ENCODE data around the gene ARPP19. TPM values are rescaled to one million over a fixed set of nuclear protein-coding genes. Genes with fewer than 3 reads are reported as not detected.

The ARPP19 gene
- total and polyA plus RNA-seq, 10 of the 15 experiments (the other 5 are each of a cell fraction or from before 2014, with no cell fraction given), result 77.2 to 167 (median 121) TPM

GRCh38 chr15:52575072-52575471 is 6.2 kb upstream of the ARPP19 start:
- SMC1A ChIA-PET (ENCODE audit: uncharacterized antibody, unreplicated experiment), result no interaction called here
- H3K36me3 ChIP-seq (ENCODE audit: control insufficient read depth in 2 of 2, insufficient read depth in 2 of 2, low read length in 1 of 2), result no peaks in the 10 kb centered on the region
- H3K9ac ChIP-seq (ENCODE audit: control insufficient read depth, insufficient read depth, low read length), result no peak overlapping the region
- no peak overlapping the region for H3K4me3 ChIP-seq
- in situ Hi-C loops (cut with MboI) (no loop called here), intact Hi-C loops (cut with micrococcal nuclease; ENCODE audit: unreplicated experiment) (no loop called here)
- TF ChIP-seq RAD51 (IDR thresholded peaks at IDR 0.05), result no peak
- TF ChIP-seq NR2C2 (IDR thresholded peaks at IDR 0.05; ENCODE audit: borderline replicate concordance, control insufficient read depth, insufficient read length, low read depth), result no peak
- TF ChIP-seq CHD1 (IDR thresholded peaks at IDR 0.05; ENCODE audit: low read depth, low read length), result no peak
- TF ChIP-seq, protein P1, sequence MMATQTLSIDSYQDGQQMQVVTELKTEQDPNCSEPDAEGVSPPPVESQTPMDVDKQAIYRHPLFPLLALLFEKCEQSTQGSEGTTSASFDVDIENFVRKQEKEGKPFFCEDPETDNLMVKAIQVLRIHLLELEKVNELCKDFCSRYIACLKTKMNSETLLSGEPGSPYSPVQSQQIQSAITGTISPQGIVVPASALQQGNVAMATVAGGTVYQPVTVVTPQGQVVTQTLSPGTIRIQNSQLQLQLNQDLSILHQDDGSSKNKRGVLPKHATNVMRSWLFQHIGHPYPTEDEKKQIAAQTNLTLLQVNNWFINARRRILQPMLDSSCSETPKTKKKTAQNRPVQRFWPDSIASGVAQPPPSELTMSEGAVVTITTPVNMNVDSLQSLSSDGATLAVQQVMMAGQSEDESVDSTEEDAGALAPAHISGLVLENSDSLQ (IDR thresholded peaks at IDR 0.05), result no peak
- TF ChIP-seq, protein P2, sequence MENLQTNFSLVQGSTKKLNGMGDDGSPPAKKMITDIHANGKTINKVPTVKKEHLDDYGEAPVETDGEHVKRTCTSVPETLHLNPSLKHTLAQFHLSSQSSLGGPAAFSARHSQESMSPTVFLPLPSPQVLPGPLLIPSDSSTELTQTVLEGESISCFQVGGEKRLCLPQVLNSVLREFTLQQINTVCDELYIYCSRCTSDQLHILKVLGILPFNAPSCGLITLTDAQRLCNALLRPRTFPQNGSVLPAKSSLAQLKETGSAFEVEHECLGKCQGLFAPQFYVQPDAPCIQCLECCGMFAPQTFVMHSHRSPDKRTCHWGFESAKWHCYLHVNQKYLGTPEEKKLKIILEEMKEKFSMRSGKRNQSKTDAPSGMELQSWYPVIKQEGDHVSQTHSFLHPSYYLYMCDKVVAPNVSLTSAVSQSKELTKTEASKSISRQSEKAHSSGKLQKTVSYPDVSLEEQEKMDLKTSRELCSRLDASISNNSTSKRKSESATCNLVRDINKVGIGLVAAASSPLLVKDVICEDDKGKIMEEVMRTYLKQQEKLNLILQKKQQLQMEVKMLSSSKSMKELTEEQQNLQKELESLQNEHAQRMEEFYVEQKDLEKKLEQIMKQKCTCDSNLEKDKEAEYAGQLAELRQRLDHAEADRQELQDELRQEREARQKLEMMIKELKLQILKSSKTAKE (IDR thresholded peaks at IDR 0.05; ENCODE audit: low read depth, poor library complexity, severe bottlenecking), result no peak
- TF ChIP-seq JUND (IDR thresholded peaks at IDR 0.05; ENCODE audit: low read depth, low read length), result no peak
- no peak for TF ChIP-seq BCL3 (IDR thresholded peaks at IDR 0.05; ENCODE audit: borderline replicate concordance, insufficient read depth, low read depth, low read length, poor library complexity, severe bottlenecking)
- TF ChIP-seq RB1 (IDR thresholded peaks at IDR 0.05; ENCODE audit: borderline replicate concordance), result no peak
- TF ChIP-seq NRF1 (conservative IDR thresholded peaks at IDR 0.05; ENCODE audit: low read depth, low read length), result no peak
- no peak for TF ChIP-seq ESRRA (IDR thresholded peaks at IDR 0.05; ENCODE audit: low read length)
- TF ChIP-seq ATF7 (IDR thresholded peaks at IDR 0.05; ENCODE audit: low read depth), result no peak
- TF ChIP-seq SPI1 (IDR thresholded peaks at IDR 0.05; ENCODE audit: borderline replicate concordance, insufficient read depth, low read depth, low read length), result no peak
- TF ChIP-seq PAX8 (IDR thresholded peaks at IDR 0.05), result no peak
- no peak for TF ChIP-seq CBFB (IDR thresholded peaks at IDR 0.05; ENCODE audit: low read depth)
- no peak for TF ChIP-seq SMAD1 (IDR thresholded peaks at IDR 0.05; ENCODE audit: low read depth, partially characterized antibody)
- no peak for TF ChIP-seq IRF4 (IDR thresholded peaks at IDR 0.05; ENCODE audit: low read depth, low read length)
- no peak for TF ChIP-seq FOS (IDR thresholded peaks at IDR 0.05; ENCODE audit: borderline replicate concordance, extremely low read depth, insufficient read length)
- TF ChIP-seq IRF3 (IDR thresholded peaks at IDR 0.05), result no peak
- no peak overlapping the region for H3K4me2 ChIP-seq (ENCODE audit: control insufficient read depth, insufficient read depth)
- FAIRE-seq, result no peak
- H4K20me1 ChIP-seq (ENCODE audit: control insufficient read depth, insufficient read depth), result no peaks in the 10 kb centered on the region
- WGBS (ENCODE audit: insufficient coverage, insufficient replicate concordance, low lambda C conversion rate, missing lambda C conversion rate), result 100% methylated on average over 2 of the region's 2 CpGs
- no peaks in the 10 kb centered on the region for H3K27me3 ChIP-seq (replicated peaks in 1 of 2; ENCODE audit: control insufficient read depth in 2 of 2, insufficient read depth in 2 of 2, low read length in 1 of 2)
- H2AFZ ChIP-seq (ENCODE audit: control insufficient read depth, low read depth, low read length), result no peak overlapping the region
- no peak for ATAC-seq
- H3K27ac ChIP-seq (ENCODE audit: control insufficient read depth, insufficient read depth), result no peak overlapping the region
- BruUV-seq (replicated peaks), result no TSS peak
- RAD21 ChIA-PET (ENCODE audit: unreplicated experiment), result interaction anchor here (1.0 kb wide), 1 partner anchor 44 kb away, joined by 3 read pairs; no protein-coding TSS in a partner anchor
- H3K4me1 ChIP-seq (ENCODE audit: control insufficient read depth, insufficient read depth, low read length), result no peaks in the 10 kb centered on the region
- H3K9me3 ChIP-seq (replicated peaks; ENCODE audit: control insufficient read depth, insufficient read depth, low read length), result no peaks in the 10 kb centered on the region
- POLR2A ChIA-PET, result interaction anchor here (0.6 to 1.0 kb wide), 3 partner anchors 15 to 183 kb away, joined by 3 to 6 read pairs (median 5); no protein-coding TSS in a partner anchor
- no peaks in the 10 kb centered on the region for H3K79me2 ChIP-seq (ENCODE audit: control insufficient read depth, insufficient read depth, low read length)
- CTCF ChIA-PET, result no interaction called here
- DNase-seq (ENCODE audit: low read depth, low spot score), result no peak

Measured in GM12878 (cell line).